Erythroblast (primary cell): Measurements from ENCODE around the gene ZNF483.
A peak's percentile ranks its signal among the peaks of the same experiment; 100 is the strongest.

Experiments used
- GATA1 ChIP-seq: IDR thresholded peaks from 2 replicates; pipeline ENCODE4 v1.6.1; 2011; ENCODE audit warnings: low read depth, mild to moderate bottlenecking, control low read depth, low read length, moderate library complexity
- POLR2A ChIP-seq: IDR thresholded peaks from 2 replicates; pipeline ENCODE4 v1.6.1; 2011; ENCODE audit warnings: mild to moderate bottlenecking, low read length

GRCh38 chr9:111483858-111484571 lies 41.0 kb upstream of the ZNF483 start, which contains the start of gene ECPAS:
- TF ChIP-seq POLR2A = peak; percentile 51
- no peak for TF ChIP-seq GATA1
